ENCODE results near the gene WNK2. TPM values are rescaled to one million over a fixed set of nuclear protein-coding genes. Genes with fewer than 3 reads are reported as not detected.
A peak's percentile ranks its signal among the peaks of the same experiment; 100 is the strongest.

WNK2 gene
- total RNA-seq, 1 experiment from 2014 or later, result 0.14 TPM

DNA sequence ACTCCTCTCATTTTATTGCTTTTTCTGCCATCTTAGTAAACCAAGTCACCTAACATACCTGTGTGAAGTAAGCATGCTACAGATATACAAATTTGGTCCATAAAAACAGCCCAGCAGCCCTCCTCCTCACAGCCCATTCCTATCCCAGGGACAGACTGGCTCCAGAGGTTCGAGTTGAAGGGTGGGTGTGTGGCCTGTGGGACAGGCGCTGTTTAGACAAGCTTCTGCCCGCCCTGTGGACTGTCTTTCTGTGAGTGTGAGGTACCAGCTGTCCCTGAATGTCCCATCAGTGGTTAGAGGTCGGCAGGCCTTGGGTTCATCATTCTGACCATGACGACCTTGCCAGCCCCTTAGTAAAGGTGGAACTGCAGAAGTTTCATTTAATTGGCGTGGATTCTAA lies 82.0 kb downstream of the WNK2 start:
- in situ Hi-C loops (cut with HindIII; ENCODE audit: low pct_unique_long_range_greater_than_20kb, low sequenced_read_pairs), result no loop called here
- DNase-seq (ENCODE audit: low read depth), result no peak

DNA sequence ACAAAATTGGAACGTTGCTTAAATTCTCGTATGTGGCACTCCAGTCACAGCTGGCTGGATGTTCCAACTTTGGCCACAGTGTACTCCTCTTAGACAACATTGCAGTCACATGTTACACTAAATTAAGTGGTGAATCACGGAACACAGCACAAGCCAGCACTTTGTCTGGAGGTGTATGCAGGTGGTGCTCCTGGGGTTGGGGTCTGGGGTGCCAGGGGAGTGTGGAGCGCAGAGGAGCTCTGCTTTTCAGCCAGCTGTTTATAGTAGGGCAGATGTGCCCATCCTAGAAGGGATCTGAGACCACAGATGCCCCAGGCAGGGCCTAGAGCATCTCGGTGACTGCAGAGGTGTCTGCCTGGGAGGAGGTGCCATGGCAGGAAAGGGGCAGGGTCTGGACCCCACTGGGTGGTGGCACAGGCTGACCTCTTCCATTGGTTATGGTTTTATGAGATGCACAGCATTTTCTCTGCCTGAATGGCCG lies 82.6 kb downstream of the WNK2 start:
- DNase-seq (ENCODE audit: low read depth), result no peak
- in situ Hi-C loops (cut with HindIII; ENCODE audit: low pct_unique_long_range_greater_than_20kb, low sequenced_read_pairs), result no loop called here

DNA sequence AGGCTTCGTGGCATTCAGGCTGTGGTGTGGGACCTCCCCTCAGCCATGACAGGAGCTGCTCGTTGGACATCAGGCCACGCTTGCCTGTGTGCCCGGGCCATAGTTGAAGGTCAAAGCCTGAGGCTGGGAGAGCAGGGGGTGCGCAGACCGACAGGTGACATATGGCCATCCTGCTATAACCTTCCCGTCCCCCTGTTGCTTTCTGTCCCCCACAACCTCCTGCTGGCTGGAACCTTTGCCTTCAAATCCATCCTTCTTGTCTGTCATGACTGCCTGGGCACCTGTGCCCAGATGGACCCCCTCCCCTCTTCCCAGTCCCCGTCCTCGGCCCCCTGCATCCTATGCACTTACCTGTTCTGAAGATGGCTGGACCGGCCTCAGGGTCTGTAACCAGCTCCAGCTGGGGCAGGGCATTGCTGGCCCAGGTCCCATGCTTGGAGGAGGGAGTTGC lies 83.2 kb downstream of the WNK2 start:
- in situ Hi-C loops (cut with HindIII; ENCODE audit: low pct_unique_long_range_greater_than_20kb, low sequenced_read_pairs), result no loop called here
- DNase-seq (ENCODE audit: low read depth), result no peak

DNA sequence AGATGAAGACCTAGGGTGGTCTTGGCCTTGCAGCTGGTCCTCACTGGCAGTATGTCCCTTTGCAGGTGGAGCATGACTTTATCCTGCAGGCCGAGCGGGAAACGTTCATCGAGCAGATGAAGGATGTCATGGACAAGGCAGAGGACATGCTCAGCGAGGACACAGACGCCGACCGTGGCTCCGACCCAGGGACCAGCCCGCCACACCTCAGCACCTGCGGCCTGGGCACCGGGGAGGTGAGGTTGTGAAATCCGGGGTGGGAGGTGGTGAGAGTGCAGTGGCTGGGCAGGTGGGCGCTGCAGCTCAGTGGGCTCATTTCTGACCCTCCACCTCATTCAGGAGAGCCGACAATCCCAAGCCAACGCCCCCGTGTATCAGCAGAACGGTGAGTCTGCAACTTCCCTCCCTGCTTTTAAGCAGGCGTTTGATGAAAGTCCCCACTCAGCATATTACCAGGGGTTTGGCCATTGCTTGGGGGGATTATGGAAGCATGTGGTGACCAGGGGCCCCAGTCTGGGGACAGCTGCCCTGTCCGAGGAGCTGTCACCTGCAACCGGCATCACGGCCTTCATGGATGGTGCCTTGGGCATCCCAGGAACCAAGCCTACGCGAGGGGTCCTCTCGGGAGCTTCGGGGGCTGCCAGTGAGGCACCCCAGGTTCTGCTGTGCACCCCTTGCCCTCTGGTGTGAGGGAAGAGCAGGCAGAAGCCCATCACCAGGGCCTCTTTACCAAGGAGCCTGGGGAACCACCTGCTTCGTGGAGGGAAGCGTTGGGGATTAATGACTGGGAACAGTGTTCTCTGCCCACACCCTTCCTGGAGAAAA lies 84.0 kb downstream of the WNK2 start:
- no peak for DNase-seq (ENCODE audit: low read depth)
- in situ Hi-C loops (cut with HindIII; ENCODE audit: low pct_unique_long_range_greater_than_20kb, low sequenced_read_pairs), result no loop called here

DNA sequence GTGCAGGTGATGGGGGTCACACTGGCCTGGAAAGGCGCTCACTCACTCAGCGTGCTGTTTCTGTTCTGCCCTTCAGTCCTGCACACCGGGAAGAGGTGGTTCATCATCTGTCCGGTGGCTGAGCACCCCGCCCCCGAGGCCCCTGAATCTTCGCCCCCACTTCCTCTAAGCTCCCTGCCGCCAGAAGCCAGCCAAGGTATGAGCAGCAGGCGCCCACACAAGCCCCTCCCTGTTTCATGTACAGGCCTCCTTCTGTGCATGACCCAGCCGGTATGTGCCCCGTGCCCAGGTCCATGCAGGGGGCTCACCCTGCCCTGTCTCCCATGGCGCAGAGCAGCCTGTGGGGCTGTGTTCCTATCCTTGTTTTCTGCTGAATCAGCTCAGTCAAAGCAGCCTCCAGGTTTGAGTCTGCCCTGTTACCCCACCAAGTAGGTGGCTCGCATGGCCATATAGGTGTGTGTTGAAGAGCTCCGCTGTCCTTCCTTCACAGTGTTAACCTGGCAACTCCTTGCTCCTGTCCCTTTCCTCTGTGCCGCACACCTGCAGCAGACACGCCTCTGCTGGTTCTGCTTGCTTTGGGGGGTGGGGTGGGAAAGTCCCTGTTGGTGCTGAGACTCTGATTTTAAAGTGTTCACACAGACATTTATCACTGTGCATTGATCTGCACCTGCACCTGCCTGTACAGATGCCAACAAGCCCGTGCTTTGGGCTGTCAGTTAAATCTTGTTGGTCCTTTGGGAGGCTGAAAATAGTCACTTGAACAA lies 84.8 kb downstream of the WNK2 start:
- DNase-seq (ENCODE audit: low read depth), result no peak
- in situ Hi-C loops (cut with HindIII; ENCODE audit: low pct_unique_long_range_greater_than_20kb, low sequenced_read_pairs), result no loop called here

DNA sequence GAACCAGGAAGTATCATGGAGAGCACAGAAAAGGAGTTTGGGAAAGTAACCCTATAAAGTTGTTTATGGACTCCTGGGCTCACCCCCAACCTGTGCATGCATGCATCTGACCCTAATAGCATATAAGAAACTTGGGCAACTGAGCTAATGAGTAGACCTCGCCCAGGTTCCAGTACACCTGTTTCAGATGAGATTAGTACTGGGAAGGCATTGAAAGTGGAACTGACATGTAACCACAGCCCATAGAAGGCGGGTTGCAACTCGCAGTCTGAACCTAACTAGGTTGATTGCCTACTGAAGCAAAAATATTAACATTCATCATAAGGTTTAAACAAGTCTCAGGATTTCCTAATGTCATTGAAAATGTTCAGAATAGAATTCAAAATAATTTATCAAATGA lies 87.0 kb downstream of the WNK2 start:
- no peak for DNase-seq (ENCODE audit: low read depth)
- in situ Hi-C loops (cut with HindIII; ENCODE audit: low pct_unique_long_range_greater_than_20kb, low sequenced_read_pairs), result no loop called here

DNA sequence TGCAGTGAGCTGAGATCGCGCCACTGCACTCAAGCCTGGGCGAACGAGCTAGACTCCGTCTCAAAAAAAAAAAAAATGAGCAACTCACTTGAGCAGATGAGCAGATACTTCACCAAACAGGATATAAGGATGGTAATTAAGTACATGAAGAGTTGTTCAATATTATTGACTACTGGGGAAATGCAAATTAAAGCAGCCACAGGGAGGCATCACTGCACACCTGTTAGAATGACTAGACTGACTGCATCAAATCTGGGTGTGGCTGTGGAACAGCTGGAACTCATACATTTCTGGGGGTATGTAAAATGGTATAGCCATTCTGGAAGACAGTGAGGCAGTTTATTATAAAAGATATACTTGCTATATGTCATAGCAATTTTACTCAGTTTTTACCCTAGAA lies 93.0 kb downstream of the WNK2 start:
- DNase-seq (ENCODE audit: low read depth), result no peak
- in situ Hi-C loops (cut with HindIII; ENCODE audit: low pct_unique_long_range_greater_than_20kb, low sequenced_read_pairs), result no loop called here

DNA sequence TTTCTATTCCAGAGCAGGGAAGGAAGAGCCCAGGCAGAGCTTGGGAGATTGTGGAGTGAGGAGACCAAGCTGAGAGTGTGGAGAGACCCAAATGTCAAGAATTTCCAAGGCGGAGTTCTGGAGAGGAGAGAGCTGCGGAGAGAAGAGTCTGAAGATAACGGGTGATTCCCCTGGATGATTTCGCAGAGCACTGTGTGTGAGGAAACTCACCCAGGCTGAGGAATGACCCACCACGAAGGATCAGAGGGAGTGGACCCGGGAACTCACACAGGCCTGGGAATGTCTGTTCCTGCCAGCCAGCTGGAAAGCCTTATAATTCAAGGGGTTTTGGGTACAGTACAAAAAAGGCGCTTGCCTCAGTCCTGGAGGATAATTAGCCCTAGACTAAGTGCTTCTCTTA lies 94.2 kb downstream of the WNK2 start:
- no peak for DNase-seq (ENCODE audit: low read depth)
- in situ Hi-C loops (cut with HindIII; ENCODE audit: low pct_unique_long_range_greater_than_20kb, low sequenced_read_pairs), result no loop called here

DNA sequence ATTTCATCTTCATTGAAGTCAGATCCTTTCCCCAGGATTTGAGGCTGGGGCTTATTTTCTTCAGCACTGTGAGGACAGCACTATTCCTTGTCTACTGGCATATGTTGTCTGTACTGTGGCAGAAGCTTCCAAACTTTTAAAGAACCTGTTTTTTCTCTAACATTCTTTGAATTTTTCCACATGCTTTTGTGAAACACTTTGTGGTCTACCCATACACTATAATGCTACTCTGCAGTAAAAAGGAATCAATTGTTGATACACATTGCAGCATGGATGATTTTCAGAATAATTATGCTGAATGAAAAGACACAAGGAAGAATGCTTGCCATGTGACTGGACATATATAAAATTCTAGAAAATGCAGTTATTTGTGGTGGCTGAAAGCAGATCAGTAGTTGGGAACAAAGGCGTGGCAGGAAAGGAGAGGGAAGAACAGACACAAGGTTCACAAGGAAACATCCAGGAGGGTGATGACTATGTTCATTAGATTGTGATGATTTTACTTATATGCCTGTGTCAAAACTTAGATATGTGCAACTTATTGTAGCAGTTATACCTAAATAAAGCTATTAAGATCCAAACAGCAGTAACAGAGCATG lies 96.8 kb downstream of the WNK2 start:
- in situ Hi-C loops (cut with HindIII; ENCODE audit: low pct_unique_long_range_greater_than_20kb, low sequenced_read_pairs), result no loop called here
- DNase-seq (ENCODE audit: low read depth), result no peak

DNA sequence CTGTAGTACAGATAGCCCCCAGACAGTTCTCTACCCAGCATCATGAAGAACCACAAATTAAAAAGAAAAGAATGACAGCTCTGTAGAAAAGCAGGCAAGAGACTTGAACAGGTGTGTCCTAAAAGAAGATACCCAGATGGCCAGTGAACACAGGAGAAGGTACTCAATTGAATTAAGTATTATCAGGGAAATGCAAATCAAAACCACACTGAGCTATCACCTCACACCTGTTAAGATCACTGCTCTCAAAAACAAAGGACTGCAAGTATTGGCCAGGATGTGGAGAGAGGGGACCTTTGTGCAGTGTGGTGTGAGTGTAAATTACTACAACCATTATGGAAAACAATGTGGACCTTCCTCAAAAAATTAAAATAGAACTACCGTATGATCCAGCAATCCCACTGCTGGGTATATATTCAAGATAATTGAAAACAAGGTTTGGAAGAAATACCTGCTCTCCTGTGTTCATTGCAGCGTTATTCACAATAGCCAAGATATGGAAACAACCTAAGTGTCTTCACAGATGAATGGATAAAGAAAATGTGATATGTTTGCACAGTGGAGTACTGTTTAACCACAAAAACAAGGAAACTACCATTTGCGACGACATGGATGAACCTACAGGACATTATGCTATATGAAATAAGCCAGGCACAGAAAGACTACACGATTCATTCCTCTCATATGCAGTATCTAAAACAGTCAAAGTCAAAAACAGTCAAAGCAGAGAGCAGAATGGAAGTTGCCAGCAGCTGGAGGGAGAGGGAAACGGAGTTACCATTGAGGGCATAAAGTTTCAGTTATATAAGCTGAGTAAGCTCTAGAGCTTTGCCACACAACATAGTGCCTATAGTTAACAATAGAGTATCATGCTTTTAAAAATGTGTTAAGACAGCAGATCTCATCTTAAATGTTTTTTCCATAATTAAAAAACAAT lies 102.6 kb downstream of the WNK2 start:
- in situ Hi-C loops (cut with HindIII; ENCODE audit: low pct_unique_long_range_greater_than_20kb, low sequenced_read_pairs), result no loop called here

DNA sequence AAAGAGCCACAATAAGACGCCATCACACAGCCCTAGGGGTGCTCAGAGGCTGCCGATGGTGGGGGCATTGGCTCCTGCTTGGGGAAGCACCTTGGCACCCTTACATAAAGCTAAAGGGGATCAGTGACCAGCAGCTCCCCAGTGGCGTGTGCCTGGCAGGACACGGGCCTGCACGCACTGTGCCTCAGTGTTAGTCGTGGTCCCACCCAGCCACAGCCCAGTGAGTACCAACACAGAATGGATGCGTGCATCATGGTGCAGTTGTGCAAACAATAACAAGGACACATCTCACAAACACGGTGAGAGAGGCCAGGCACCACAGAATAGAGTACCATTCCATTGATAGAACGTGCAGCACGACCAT lies 103.2 kb downstream of the WNK2 start:
- DNase-seq (ENCODE audit: low read depth), result no peak
- in situ Hi-C loops (cut with HindIII; ENCODE audit: low pct_unique_long_range_greater_than_20kb, low sequenced_read_pairs), result no loop called here

More for the DNA sequence above, 102.6 kb downstream of the WNK2 start:
- peak; percentile 28 for DNase-seq (ENCODE audit: low read depth)

DNA sequence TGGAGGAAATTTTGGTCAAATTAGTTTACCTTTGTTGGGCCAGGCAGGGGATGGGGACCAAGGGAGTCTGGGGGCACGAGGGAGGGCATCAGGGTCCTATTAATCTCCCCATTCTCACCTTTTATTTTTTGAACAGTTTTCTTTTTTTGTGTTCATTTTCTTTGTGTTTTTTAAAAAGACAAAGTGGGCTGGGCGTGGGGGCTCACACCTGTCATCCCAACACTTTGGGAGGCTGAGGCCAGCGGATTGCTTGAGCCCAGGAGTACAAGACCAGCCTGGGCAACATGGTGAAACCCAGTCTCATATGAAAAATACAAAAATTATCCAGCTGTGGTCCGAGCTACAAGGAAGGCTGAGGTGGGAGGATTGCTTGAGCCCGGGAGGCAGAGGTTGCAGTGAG lies 103.7 kb downstream of the WNK2 start:
- DNase-seq (ENCODE audit: low read depth), result no peak
- in situ Hi-C loops (cut with HindIII; ENCODE audit: low pct_unique_long_range_greater_than_20kb, low sequenced_read_pairs), result no loop called here

DNA sequence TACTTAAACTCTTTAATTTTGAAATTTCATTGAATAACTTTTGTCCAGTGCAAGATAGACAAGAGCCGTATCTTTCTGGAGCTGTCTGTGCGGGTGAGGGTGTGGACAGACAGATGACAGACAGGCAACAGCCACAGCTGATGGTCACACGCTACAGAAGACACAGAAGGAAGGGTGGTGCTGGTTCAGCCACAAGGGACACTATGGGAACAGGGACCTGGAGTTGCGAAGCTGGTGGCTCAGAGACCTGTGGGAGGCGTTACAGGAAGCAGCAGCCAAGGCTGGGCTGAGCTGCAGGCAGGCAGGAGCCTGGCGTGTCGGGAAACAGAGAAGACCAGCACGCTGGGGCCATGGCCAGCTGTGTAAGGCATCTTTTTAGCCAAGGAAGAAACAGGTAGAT lies 104.4 kb downstream of the WNK2 start:
- in situ Hi-C loops (cut with HindIII; ENCODE audit: low pct_unique_long_range_greater_than_20kb, low sequenced_read_pairs), result no loop called here
- DNase-seq (ENCODE audit: low read depth), result no peak

DNA sequence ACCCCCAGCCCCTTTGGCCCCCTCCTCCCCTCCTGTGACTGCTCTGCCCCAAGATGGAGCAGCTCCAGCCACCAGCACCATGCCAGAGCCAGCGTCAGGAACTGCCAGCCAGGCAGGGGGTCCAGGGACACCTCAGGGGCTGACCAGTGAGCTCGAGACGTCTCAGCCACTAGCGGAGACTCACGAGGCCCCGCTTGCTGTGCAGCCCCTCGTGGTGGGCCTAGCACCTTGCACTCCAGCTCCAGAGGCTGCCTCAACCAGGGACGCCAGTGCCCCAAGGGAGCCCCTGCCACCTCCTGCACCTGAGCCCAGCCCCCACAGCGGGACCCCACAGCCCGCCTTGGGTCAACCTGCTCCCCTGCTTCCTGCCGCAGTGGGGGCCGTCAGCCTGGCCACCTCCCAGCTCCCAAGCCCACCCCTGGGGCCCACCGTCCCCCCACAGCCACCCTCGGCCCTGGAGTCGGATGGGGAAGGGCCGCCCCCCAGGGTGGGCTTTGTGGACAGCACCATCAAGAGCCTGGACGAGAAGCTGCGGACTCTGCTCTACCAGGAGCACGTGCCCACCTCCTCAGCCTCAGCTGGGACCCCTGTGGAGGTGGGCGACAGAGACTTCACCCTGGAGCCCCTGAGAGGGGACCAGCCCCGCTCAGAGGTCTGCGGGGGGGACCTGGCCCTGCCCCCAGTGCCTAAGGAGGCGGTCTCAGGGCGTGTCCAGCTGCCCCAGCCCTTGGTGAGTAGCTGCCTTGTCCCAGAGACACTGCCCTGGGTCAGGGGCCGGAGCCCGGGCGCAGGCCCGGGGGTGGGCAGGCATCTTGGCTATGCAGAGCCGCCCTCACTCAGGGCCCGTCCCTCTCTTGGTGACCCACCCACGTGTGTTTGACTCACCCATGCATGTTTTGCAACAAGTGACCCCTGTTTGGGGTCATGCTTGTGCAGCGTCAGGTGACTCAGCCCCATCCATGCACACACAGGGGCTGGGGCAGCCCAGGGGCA lies 105.2 kb downstream of the WNK2 start:
- in situ Hi-C loops (cut with HindIII; ENCODE audit: low pct_unique_long_range_greater_than_20kb, low sequenced_read_pairs), result no loop called here
- DNase-seq (ENCODE audit: low read depth), result peak; percentile 64

DNA sequence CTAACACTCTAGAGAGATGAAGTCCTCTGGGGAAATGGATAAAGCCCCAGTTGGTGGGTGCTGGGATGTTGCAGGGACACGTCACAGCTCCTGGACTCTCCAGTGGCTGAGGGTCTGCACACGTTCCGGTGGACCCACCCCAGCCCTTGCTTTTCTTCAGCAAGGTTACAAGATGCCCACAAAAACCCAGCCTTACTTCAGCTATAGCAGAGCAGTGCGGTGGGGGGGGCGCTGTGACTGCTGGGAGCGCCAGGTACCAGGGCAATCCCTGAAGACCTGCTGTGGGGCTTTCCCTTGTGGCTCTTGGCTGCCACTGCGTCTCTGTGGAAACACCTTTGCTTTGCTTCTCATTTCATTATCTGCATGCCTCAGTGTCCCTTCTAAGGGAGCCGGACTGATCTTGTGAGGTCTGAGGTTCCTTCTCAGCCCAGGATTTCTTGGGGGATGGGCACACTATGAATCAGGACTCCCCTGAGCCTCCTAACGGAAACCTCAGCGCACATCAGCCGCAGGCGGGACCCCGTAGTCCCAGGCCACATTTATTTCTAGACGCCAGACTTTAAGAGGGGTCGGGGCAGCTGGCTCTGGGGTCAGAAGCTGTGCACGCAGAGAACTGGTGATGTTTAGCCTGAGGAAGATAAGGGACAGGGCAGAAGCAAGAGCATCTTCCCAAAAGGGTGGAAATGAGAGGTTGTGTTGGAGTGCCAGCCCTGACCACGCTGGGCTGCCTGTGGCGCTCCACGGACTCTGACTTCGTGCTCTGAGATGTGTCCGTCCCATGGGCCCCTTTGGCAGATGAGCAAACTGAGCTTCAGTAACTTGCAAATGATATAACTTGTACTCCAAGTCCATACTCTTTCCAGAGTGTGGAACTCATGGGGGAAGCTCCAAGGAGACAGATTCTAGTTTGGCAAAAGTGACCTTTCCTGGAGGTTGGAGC lies 106.8 kb downstream of the WNK2 start:
- in situ Hi-C loops (cut with HindIII; ENCODE audit: low pct_unique_long_range_greater_than_20kb, low sequenced_read_pairs), result no loop called here
- no peak for DNase-seq (ENCODE audit: low read depth)
